PFSK-1 (cell line): ENCODE results near the gene IFNL2.

Experiments used
- FOXP2 ChIP-seq: optimal IDR thresholded peaks from 2 replicates; pipeline ENCODE3; 2011; ENCODE audit warnings: borderline replicate concordance, control low read depth, inconsistent platforms; ENCODE audit not compliant: insufficient read depth; ENCODE audit errors: extremely low read length, extremely low read depth
- POLR2AphosphoS5 ChIP-seq: IDR thresholded peaks from 2 replicates; pipeline ENCODE4 v1.6.1; 2012; ENCODE audit warnings: low read depth, mild to moderate bottlenecking, control low read depth, low read length, moderate library complexity
- SIN3A ChIP-seq: IDR thresholded peaks from 2 replicates; pipeline ENCODE4 v1.6.1; 2012; ENCODE audit warnings: mild to moderate bottlenecking, low read length, moderate library complexity, borderline replicate concordance; ENCODE audit not compliant: insufficient read depth
- TAF1 ChIP-seq: IDR thresholded peaks from 2 replicates; pipeline ENCODE4 v1.6.1; 2012; ENCODE audit warnings: low read length, control low read depth, borderline replicate concordance; ENCODE audit not compliant: insufficient read depth
- TF ChIP-seq, protein P1 (sequence below), 2 experiments: IDR thresholded peaks; 2 replicates each; pipeline versions ENCODE4 v1.6.1 to v1.8.0; 2011 to 2012; ENCODE audit warnings: low read depth in 2 of 2, low read length in 2 of 2, control low read depth in 1 of 2, inconsistent platforms in 1 of 2, mild to moderate bottlenecking in 1 of 2, moderate library complexity in 1 of 2; ENCODE audit not compliant: insufficient read depth in 1 of 2

- TF ChIP-seq TAF1 (no peak), POLR2AphosphoS5 (no peak), SIN3A (no peak), FOXP2 (no peak)
- TF ChIP-seq, protein P1, sequence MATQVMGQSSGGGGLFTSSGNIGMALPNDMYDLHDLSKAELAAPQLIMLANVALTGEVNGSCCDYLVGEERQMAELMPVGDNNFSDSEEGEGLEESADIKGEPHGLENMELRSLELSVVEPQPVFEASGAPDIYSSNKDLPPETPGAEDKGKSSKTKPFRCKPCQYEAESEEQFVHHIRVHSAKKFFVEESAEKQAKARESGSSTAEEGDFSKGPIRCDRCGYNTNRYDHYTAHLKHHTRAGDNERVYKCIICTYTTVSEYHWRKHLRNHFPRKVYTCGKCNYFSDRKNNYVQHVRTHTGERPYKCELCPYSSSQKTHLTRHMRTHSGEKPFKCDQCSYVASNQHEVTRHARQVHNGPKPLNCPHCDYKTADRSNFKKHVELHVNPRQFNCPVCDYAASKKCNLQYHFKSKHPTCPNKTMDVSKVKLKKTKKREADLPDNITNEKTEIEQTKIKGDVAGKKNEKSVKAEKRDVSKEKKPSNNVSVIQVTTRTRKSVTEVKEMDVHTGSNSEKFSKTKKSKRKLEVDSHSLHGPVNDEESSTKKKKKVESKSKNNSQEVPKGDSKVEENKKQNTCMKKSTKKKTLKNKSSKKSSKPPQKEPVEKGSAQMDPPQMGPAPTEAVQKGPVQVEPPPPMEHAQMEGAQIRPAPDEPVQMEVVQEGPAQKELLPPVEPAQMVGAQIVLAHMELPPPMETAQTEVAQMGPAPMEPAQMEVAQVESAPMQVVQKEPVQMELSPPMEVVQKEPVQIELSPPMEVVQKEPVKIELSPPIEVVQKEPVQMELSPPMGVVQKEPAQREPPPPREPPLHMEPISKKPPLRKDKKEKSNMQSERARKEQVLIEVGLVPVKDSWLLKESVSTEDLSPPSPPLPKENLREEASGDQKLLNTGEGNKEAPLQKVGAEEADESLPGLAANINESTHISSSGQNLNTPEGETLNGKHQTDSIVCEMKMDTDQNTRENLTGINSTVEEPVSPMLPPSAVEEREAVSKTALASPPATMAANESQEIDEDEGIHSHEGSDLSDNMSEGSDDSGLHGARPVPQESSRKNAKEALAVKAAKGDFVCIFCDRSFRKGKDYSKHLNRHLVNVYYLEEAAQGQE (IDR thresholded peaks at IDR 0.05; ENCODE audit: insufficient read depth in 1 of 2, low read depth in 2 of 2, low read length in 2 of 2) = no peak
These were observed 31.6 kb downstream of the IFNL2 start for GRCh38 chr19:39299832-39300231.
